HG02763 (cell line): Measurements from ENCODE around the gene PRPF40A.

ENCODE experiments used
- ATAC-seq: cut with Tn5 transposase; IDR thresholded peaks from one replicate; pipeline ENCODE4 v1.9.1; 2021; ENCODE audit warnings: mild to moderate bottlenecking, moderate library complexity; ENCODE audit not compliant: unreplicated experiment

The PRPF40A gene

DNA sequence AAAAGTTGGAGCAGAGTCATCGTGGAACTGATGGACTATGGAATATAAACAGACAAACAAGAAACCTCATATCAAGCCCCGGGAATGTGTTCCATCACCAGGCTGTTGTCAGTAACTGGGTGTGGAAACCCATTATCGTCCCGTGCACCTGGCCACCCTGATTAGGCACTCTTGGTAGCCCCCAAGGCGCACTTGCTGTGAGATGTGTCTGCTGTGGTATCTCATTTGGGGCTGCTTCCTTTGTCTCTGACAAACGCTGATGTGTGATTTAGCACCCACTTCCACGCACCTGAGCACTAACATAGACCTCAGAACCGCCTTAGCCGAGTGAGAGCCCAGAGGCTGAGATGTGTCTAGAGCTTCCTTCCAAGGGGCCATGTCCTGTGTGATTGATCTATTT is 96.3 kb downstream of the PRPF40A start:
- ATAC-seq = no peak

- no peak for ATAC-seq
These were observed 97.1 kb downstream of the PRPF40A start for GRCh38 chr2:152620208-152620607.

DNA sequence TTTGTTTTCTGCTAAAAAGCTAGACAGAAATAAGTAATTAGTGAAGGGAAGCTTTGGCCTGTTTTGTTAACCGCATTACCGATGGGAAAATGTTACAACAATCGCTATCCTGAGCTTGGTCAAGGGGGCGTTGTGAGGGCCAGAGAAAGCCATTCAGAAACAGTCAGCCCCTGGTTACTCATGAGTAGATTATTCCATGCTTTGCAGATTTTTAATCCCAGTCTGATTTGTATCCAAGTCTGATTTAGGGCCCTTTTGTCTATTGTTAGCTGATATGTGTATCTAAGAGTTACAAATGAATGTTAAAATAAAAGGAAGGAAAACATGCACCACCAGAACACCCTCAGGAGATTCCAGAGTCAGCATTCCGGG is 99.1 kb downstream of the PRPF40A start:
- no peak for ATAC-seq

DNA sequence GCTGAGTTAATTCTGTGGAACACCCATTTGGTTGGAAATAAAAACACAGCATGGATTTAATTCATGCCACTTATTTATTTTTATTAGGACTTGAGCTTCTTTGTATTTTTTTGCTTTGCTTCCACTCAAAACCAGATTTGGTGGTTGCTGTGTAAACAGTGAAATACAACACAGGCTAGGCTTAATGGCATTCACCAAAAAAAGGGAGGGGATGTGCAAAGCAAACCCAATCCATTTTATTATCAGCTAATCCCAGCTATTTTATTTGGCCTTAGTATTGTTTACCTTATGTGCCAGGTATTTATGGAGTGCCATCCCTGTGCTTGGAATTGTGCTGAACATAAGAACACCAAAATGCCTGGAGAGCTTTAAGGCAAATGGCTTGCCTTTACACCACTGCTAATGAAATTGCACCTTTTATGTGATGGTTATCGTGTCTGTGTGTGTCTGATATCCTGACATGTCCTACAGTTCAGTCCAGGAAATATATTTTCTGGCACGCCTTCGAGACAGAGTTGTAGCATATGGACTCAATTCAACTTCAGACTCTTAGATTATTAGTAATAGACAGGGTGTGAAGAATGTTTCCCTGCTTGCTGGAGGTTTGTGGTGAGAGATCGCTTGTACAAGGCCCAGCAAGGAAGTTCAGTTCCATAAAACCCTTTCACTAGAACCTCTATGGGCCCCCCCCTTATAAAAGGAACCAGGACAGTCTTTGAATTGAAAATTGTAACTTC is 99.6 kb downstream of the PRPF40A start:
- ATAC-seq = no peak

GRCh38 chr2:152615177-152615576 is 102.1 kb downstream of the PRPF40A start:
- ATAC-seq = no peak

GRCh38 chr2:152613235-152613634 is 104.0 kb downstream of the PRPF40A start:
- peak; percentile 31 for ATAC-seq

- ATAC-seq = peak; percentile 79
These were observed 105.6 kb downstream of the PRPF40A start for GRCh38 chr2:152611458-152612231.

- no peak for ATAC-seq
These were observed 107.6 kb downstream of the PRPF40A start for GRCh38 chr2:152609699-152610098.

DNA sequence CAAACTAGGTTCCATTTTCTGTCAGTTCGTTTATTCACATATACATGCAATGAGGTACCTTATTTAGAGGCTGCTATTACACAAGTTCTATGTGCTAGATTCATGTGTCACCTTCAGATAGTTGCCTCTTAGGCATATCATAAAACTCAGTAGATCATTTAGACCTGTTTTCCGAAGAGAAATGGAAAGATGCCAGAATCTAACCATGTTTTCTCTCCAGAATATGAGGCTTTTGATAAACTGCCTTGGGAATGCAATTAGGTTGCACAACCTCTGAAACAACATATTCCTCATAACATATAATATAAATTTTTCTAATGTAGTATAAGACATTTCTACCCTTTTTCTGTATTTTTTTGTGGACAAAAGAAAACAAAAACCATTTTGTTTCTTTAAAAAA is 108.1 kb downstream of the PRPF40A start:
- no peak for ATAC-seq

DNA sequence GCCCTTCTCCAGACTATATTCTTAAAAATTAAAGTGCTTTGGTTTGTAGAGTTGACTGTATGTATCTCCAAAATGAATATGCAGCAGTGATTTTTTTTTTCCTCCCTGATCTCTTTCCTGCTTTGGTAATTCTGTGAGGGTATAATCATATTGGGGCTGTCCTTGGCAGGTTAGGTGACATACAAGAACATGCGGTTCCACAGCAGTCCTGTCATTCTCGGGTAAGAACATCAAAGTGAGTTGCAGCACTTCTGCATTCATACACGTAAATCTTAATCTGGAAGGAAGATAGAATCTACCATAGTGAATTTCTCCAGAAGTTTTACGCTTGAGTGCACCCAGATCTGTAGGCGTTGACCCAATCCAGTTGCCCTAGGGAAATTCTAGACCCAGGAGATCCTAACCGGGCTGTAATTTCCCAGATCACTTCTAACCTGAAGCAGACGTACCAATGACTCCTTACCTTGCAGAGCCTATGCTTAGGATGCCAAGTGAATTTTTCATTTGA is 109.4 kb downstream of the PRPF40A start:
- ATAC-seq = no peak

DNA sequence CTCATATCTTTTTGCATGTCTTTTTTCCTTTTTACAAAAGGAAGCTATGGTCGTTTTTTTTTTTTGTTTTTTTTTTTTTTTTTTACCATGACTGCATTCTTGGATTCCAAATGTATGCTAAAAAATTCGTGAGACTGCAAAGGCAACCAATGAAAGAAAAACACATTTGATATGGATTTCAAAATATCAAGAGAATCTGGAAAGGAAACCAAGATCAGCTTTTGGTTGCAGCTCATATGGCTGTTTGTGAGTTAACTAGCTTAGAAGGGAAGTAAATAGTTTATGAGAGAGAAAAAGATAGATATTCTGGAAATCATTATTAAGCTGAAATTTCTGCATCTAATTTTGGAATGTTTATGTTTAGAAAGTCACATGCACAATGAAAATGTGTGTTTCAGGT is 110.3 kb downstream of the PRPF40A start:
- ATAC-seq = no peak

GRCh38 chr2:152606081-152606480 is 111.2 kb downstream of the PRPF40A start:
- ATAC-seq = no peak

DNA sequence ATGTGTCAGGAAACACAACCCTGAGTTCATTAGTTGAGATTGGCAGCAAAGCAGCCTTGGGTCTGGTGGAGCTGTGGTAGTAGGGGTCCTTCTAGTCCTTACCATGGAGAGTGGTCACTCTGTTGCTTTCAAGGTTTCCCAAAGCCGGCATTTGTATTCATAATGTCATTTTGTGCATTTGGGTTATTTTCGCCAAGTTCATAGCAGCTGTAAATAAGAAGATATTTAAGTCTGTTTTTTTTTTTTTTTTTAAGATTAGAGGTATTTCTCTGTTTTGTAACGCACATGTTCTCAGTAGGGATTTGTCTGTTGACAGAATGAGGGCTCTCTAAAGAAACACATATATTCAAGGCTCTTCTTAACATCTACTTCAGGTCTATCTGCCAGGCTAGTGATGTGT is 114.1 kb downstream of the PRPF40A start:
- no peak for ATAC-seq

- no peak for ATAC-seq
These were observed 114.5 kb downstream of the PRPF40A start for GRCh38 chr2:152602750-152603149.
